Measurements from ENCODE around the gene SH3RF3.
A peak's percentile ranks its signal among the peaks of the same experiment; 100 is the strongest.

The SH3RF3 gene

DNA sequence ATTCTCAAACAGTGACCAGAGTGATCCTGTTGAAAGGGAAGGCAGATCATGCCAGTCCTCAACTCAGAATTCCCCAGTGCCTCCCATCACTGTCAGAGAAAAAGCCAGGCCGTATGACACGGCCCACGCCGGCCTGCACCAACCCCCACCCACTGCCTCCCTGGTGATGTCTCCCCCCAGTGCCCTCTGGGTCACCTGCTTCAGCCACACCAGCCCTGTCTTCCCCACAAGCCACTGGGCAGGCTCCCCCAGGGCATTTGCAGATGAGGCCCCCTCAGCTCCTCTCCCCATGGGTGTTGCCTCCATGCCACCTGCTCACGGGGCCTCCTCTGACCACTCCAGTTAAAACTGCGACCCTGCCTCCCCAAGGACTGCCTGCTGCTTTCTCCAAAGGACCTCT lies 169.8 kb downstream of the SH3RF3 start:
- Histone ChIP-seq H3K4me1 (peaks cover 95% of the 10 kb centered on the region), H4K20me1 (peaks cover 91% of the 10 kb centered on the region), H3K27me3 (no peaks in the 10 kb centered on the region), H3K27ac (peak overlapping the region; percentile 41), H3K9ac (0 out of 2 replicates have a peak overlapping the region, but pooled peaks have one; percentile 17), H3K36me3 (peaks cover 2% of the 10 kb centered on the region; the same call in 1 of the 2 replicates), H3K9me3 (peaks cover 10% of the 10 kb centered on the region), H3K4me3 (no peak overlapping the region), H3K4me2 (peak overlapping the region; percentile 78)
- TF ChIP-seq Cebpa-rat (IDR thresholded peaks at IDR 0.05): no peak

- TF ChIP-seq Cebpa-rat (IDR thresholded peaks at IDR 0.05): no peak
- Histone ChIP-seq H3K9me3 (peaks cover 3% of the 10 kb centered on the region; the same call in 1 of the 2 replicates), H3K4me2 (peak overlapping the region; percentile 78), H3K36me3 (no peaks in the 10 kb centered on the region), H3K27ac (peak overlapping the region; percentile 56; the same call in 1 of the 2 replicates), H3K4me3 (no peak overlapping the region), H3K9ac (peak overlapping the region; percentile 28; the same call in 1 of the 2 replicates), H4K20me1 (peaks cover 90% of the 10 kb centered on the region), H3K27me3 (no peaks in the 10 kb centered on the region), H3K4me1 (peaks cover 100% of the 10 kb centered on the region)
Observed at GRCh38 chr2:109299536-109299935, 170.5 kb downstream of the SH3RF3 start.

DNA sequence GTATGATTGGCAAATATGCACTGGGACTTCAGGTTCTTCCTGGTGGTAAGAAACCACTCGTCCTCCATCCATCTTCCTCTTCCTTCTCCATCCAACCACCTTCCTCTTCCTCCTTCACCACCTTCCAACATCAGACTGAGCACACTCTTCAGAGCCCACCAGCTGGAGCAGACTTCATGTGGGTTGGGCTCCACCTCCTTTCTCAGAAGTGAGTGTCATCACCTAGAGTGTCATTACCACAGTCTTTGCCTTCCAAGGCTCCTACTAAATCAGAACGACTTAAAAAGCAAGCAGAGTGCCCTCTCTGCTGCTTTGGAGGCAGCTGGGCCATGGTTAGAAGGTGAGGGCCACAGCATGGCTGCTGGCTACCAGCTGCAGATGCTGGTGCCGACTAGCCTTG lies 171.6 kb downstream of the SH3RF3 start:
- Histone ChIP-seq H3K9ac (no peak overlapping the region), H3K9me3 (no peaks in the 10 kb centered on the region), H3K4me1 (peaks cover 100% of the 10 kb centered on the region), H3K27me3 (no peaks in the 10 kb centered on the region), H3K27ac (0 out of 2 replicates have a peak overlapping the region, but pooled peaks have one; percentile 27), H3K4me2 (peak overlapping the region; percentile 78), H4K20me1 (peaks cover 85% of the 10 kb centered on the region), H3K36me3 (no peaks in the 10 kb centered on the region), H3K4me3 (no peak overlapping the region)
- TF ChIP-seq Cebpa-rat (IDR thresholded peaks at IDR 0.05): no peak

DNA sequence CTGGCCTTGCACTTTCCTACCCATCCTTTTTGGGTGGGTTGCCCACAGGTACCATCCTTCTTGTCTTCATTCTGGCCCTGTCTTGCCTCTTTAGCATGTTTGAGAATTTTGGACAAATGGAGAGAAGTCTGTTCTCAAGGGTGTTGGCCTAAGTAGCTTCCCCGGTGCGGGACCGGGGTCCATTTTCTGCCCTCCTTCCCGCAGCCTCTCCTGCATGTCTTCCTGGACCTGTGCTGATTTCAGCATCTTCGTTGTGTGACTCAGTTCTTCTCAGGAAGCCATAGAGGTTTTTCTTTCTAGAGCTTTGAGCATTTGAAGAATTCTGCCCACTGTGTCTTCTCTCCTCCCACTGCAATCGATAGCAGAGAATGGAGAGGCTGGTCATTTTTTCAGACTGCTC lies 172.7 kb downstream of the SH3RF3 start:
- TF ChIP-seq Cebpa-rat (IDR thresholded peaks at IDR 0.05): no peak

DNA sequence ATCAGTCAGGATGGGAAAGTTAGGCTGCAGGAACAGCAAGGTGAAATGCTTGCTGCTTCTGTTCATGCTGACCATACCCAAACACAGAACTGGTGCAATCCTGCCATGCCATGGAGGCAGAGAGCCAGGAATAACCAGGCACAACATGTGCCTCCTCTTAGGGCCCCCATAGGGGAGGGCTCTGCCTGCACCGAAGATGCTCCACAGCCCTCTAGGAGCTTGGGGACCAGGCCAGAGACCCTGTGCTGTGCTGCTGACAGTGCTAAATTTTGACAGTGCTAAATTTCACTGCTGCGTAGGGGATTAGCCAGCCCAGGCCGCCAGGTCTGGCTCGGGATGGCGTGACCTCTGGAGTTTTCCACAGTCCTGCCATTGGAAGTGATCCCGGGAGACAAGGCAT lies 173.3 kb downstream of the SH3RF3 start:
- H3K9ac ChIP-seq: no peak overlapping the region

More for the DNA sequence above, 172.7 kb downstream of the SH3RF3 start:
- Histone ChIP-seq H3K9ac (0 out of 2 replicates have a peak overlapping the region, but pooled peaks have one; percentile 34), H3K9me3 (no peaks in the 10 kb centered on the region), H3K4me2 (peak overlapping the region; percentile 78), H3K36me3 (no peaks in the 10 kb centered on the region), H3K27me3 (no peaks in the 10 kb centered on the region), H3K4me1 (peaks cover 96% of the 10 kb centered on the region), H4K20me1 (peaks cover 82% of the 10 kb centered on the region), H3K27ac (peak overlapping the region; percentile 27; the same call in 1 of the 2 replicates), H3K4me3 (no peak overlapping the region)

DNA sequence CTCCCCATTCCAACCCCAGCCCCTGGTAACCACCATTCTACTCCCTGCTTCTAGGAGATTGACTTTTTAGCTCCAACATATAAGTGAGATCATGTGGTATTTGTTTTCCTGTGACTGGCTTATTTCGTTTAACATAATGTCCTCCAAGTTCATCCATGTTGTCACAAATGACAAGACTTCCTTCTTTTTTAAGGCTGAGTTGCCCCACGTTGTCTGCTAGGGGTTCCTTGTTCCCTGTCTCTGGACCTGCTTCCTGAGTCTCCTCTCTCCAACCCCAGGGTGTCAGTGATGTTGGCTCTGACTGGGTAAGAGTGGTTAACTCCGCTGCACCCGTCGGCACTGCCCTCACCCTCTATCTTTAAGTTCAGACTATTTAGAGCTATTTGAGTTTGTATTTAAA lies 175.2 kb downstream of the SH3RF3 start:
- H4K20me1 ChIP-seq: peaks cover 57% of the 10 kb centered on the region
- no peak for TF ChIP-seq Cebpa-rat (IDR thresholded peaks at IDR 0.05)

More for the DNA sequence above, 173.3 kb downstream of the SH3RF3 start:
- no peaks in the 10 kb centered on the region for H3K9me3 ChIP-seq
- H3K4me1 ChIP-seq: peaks cover 90% of the 10 kb centered on the region
- H3K27me3 ChIP-seq: no peaks in the 10 kb centered on the region
- peak overlapping the region; percentile 78 for H3K4me2 ChIP-seq
- peaks cover 76% of the 10 kb centered on the region for H4K20me1 ChIP-seq
- no peak overlapping the region for H3K4me3 ChIP-seq
- H3K27ac ChIP-seq: no peak overlapping the region
- TF ChIP-seq Cebpa-rat (IDR thresholded peaks at IDR 0.05): no peak
- no peaks in the 10 kb centered on the region for H3K36me3 ChIP-seq

GRCh38 chr2:109304731-109305470 lies 175.9 kb downstream of the SH3RF3 start:
- TF ChIP-seq Cebpa-rat (IDR thresholded peaks at IDR 0.05): no peak
- Histone ChIP-seq H3K4me2 (peak overlapping the region; percentile 78), H3K36me3 (no peaks in the 10 kb centered on the region), H3K4me1 (peaks cover 64% of the 10 kb centered on the region), H3K9ac (0 out of 2 replicates have a peak overlapping the region, but pooled peaks have one; percentile 15), H3K4me3 (no peak overlapping the region), H3K9me3 (no peaks in the 10 kb centered on the region), H3K27me3 (no peaks in the 10 kb centered on the region), H4K20me1 (peaks cover 50% of the 10 kb centered on the region), H3K27ac (no peak overlapping the region)

More for the DNA sequence above, 175.2 kb downstream of the SH3RF3 start:
- Histone ChIP-seq H3K36me3 (no peaks in the 10 kb centered on the region), H3K9me3 (no peaks in the 10 kb centered on the region), H3K4me1 (peaks cover 71% of the 10 kb centered on the region), H3K4me3 (no peak overlapping the region), H3K9ac (no peak overlapping the region), H3K27me3 (no peaks in the 10 kb centered on the region), H3K27ac (no peak overlapping the region), H3K4me2 (peak overlapping the region; percentile 78)

DNA sequence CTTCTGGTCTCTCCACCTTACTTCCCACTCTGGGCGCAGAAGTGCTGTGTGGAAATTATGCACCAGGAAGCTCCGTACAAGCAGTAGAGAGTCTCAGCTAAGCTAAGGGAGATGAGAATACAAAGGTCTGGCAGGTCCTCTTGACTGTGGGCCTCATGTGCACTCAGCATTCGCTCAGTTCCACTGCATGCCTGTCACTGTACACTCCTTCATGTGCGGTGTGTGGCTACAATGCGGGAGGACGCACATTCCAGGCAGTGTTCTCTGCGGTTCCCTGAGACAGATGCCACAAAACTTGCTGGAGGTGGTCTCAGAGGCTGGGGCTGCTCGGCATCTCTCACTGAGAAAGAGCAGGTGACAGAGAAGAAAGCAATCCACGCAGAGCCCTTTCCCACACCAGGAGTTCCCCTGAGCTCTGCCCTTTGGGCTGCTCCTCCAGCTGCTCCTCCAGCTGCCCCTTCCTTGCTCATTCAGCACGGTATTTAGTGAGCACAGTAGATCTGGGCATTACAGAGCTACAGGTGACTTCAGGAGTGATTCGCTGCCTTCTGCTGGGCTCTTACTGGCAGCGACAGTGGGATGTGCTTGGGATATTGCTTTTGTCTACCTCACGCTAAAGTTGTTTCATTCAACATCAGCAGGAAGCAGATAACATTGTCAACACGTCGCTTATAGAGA lies 176.6 kb downstream of the SH3RF3 start:
- no peak for TF ChIP-seq Cebpa-rat (IDR thresholded peaks at IDR 0.05)
- H3K9me3 ChIP-seq: no peaks in the 10 kb centered on the region
- H3K27me3 ChIP-seq: no peaks in the 10 kb centered on the region
- peak overlapping the region; percentile 78 for H3K4me2 ChIP-seq
- peaks cover 57% of the 10 kb centered on the region for H3K4me1 ChIP-seq
- H4K20me1 ChIP-seq: peaks cover 43% of the 10 kb centered on the region
- no peaks in the 10 kb centered on the region for H3K36me3 ChIP-seq
- no peak overlapping the region for H3K4me3 ChIP-seq
- no peak overlapping the region; the same call in 1 of the 2 replicates for H3K27ac ChIP-seq
- H3K9ac ChIP-seq: 0 out of 2 replicates have a peak overlapping the region, but pooled peaks have one; percentile 15

- Histone ChIP-seq H3K27me3 (no peaks in the 10 kb centered on the region), H3K4me1 (peaks cover 51% of the 10 kb centered on the region), H3K9me3 (no peaks in the 10 kb centered on the region), H3K4me3 (no peak overlapping the region), H3K9ac (no peak overlapping the region), H3K27ac (no peak overlapping the region), H3K36me3 (no peaks in the 10 kb centered on the region), H4K20me1 (peaks cover 37% of the 10 kb centered on the region), H3K4me2 (peak overlapping the region; percentile 78; the same call in 1 of the 2 replicates)
- no peak for TF ChIP-seq Cebpa-rat (IDR thresholded peaks at IDR 0.05)
Observed at GRCh38 chr2:109306190-109306589, 177.2 kb downstream of the SH3RF3 start.

DNA sequence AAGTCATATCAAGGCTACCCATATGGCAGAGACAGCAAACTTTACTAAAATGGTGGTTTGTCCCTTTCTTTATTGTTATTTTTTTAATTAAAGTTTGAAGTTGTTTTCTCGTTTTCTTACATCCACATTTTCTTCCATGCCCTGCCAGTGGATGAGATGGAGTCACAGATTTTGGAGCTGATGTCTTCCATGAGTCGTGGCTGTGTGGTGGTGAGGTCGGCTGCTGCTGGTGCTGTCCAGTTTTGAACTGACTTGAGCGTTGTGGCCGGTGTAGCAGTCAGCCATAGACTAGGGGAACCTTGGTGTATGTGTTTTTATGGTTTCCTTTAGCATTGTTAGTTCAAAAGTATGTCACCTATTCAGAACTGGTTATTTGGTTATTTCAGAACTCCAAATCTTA lies 182.8 kb downstream of the SH3RF3 start:
- TF ChIP-seq Cebpa-rat (IDR thresholded peaks at IDR 0.05): no peak
- Histone ChIP-seq H3K4me3 (no peak overlapping the region), H3K9ac (no peak overlapping the region), H3K9me3 (no peaks in the 10 kb centered on the region), H3K4me1 (peaks cover 26% of the 10 kb centered on the region), H3K27ac (no peak overlapping the region), H3K27me3 (no peaks in the 10 kb centered on the region), H3K36me3 (no peaks in the 10 kb centered on the region), H3K4me2 (no peak overlapping the region), H4K20me1 (peaks cover 45% of the 10 kb centered on the region)

Measured in BLaER1 (cell line).